HTR-8/SVneo (cell line): ENCODE measurements around the gene PITPNM1.
"Not testable (repeated sequence)": the region's sequence is repeated elsewhere in the genome, so short reads cannot be mapped to it uniquely, and the experiment has no call there.

ENCODE experiments used
- DNase-seq: peaks from one replicate; pipeline ENCODE4 v3.0.0; 2011; ENCODE audit warnings: low spot score, mixed read lengths; ENCODE audit not compliant: insufficient read length
- FAIRE-seq: peaks from 2 replicates; lab custom pipeline; 2011; peaks lifted over from hg19 to GRCh38; lab: Jason Lieb, UNC

The PITPNM1 gene

DNA sequence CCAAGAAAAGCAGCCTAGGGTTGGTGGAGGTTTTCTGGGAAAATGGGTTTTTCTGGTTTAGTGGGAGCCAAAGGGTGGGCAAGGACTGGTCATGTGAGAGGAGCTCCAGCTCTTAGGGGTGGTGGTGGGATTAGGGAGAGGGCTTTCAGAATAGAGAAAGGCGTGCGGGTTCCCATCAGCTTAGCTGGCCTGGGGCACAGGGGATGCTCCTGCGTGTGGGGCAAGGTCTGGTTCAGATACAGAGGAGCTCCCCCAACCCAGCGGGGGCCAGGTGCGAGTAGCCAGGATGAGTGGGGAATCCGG, 36.8 kb downstream of the PITPNM1 start:
- DNase-seq (no peak), FAIRE-seq (no peak)

DNA sequence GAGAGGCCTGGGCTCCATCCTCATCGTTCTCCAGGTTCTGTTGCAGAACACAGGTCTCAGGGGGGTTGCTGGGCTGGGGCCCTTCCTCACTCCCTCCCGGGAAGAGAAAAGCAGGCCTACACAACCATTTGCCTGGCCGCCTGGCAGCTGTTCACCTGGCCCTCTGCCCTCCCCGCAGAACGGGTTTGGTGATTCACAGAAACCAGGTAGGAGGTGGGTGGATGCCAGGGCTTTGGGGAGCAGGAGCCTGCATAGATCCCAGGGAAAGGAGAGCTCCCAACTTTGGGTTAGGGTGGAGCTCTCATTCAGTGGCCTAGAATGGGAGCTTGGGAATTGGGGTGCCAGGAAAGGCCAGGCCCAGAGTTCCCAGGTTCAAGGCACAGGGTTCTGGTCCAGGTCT, 37.1 kb downstream of the PITPNM1 start:
- no peak for FAIRE-seq
- DNase-seq = no peak

DNA sequence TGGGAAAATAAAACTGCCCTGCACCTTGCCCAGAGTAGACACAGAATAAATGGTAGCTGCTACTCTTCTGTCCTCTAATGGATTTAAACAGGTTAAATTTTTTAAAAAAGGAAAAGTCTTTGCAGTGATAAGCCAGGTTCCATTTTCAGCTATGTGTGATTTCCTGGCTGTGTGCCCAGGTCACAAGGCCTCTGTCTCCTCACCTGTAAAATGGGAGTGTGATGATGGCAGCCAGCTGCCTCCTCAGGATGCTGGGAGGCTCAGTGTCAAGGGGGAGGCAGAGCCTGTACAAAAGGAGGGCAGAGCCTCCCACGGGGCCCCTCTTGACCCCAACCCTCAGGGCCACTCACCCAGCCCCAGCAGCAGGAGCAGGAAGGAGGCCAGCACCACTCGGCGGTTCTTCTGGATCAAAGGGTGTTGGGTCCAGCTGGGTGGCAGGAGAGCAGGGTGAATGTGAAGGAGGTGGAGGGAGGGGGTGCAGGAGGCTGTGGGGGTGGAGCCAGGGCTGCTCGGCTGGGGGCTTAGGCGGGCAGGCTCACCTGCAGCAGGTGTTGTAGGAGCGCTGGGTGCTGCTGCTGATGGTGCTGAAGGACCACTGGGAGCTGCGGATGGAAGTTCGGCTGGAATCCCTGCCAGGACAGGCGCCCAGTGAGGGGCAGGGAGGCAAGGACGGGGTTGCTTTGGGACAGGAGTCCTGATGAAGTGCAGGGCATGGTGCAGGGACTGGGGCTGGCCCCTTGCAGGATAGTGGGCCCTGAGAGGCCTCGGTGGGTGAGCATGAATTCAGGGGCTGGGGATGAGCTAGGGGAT, 38.0 kb downstream of the PITPNM1 start:
- FAIRE-seq = no peak

DNA sequence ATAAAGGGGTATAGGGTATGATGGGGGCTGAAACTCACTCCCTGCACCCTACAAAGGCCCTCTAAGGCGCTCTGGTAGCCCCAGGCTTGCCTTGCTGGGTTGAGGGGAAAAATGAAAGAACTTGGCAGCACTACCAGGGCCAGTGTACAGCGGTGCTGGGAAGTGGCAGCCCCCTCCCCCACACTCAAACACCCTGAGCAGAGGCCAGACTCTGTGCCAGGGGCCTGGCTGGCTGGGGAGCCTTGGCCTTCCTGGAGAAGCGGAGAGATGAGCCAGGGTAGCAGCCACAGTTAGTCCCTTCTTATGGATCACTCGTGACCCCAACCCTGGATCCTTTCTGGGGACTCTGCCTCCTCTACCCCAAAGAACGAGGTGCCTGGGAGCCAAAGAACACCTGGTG, 38.8 kb downstream of the PITPNM1 start:
- DNase-seq (no peak), FAIRE-seq (no peak)

More for the DNA sequence above, 38.0 kb downstream of the PITPNM1 start:
- no peak for DNase-seq

DNA sequence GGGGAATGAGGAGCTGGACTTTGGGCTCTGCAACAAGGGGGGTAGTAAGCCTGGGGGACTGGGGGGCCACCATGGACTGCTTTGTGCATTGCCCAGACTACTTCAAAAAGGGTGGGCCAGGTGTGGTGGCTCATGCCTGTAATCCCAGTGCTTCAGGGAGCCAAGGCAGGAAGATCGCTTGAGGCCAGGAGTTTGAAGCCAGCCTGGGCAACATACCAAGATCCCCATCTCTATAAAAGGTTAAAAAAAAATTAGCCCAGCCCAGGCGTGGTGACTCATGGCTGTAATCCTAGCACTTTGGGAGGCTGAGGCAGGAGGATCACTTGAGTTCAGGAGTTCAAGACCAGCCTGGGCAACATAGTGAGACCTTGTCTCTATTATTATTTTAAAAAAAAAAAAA, 39.6 kb downstream of the PITPNM1 start:
- DNase-seq, FAIRE-seq: not testable (repeated sequence)

DNA sequence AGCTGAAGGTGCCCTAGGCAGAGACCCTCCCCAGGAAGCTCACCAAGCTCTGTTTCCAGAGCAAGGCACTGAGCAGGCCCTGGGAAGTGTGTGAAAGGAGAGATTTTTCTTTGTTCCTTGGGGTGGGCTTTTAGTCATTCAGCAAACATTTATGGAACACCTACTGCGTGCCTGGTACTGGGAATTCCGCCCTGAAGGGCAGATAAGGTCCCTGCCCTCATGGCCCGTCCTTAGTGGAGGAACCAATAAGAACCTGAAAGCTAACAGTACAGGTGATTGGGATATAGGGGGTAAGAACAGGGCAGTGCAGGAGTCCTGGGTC, 40.0 kb downstream of the PITPNM1 start:
- no peak for FAIRE-seq
- no peak for DNase-seq

DNA sequence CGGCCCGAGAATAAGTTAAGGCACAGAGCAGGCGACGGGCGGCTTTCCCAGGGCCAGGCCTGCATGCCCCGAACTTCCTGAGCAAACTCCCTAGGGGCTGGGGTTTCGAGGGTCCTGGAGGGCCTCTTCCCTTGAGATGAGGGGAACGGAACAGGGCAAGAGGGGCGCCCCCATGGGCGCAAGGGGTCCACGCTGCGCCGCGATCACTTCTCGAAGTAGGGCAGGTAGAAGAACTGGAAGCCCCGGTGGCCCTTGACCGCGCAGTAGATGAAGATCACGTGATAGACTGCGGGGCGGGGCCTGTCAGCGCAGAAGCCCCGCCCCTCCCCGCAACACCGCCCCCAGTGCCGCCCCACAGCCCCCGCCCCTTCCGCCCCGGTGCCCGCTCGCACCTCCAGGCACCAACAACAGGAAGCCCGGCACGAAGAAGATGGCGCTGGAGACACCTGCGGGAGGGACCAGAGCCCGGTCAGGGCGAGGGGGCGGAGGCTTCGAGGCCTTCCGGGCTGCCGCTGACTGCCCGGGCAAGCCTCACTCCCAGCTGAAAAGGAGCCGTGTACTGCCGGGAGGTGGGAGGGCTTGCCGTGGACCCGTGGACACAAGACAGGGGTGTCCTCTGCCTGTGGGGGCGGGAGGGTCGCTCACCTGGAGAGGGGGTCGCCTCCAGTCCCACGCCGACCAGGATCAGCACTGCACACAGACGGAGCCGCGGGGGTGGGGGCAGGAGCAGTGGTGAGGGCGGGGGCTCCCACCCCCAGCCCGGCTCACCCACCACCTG, 40.6 kb downstream of the PITPNM1 start:
- FAIRE-seq (peak; percentile 92), DNase-seq (peak; percentile 98)

DNA sequence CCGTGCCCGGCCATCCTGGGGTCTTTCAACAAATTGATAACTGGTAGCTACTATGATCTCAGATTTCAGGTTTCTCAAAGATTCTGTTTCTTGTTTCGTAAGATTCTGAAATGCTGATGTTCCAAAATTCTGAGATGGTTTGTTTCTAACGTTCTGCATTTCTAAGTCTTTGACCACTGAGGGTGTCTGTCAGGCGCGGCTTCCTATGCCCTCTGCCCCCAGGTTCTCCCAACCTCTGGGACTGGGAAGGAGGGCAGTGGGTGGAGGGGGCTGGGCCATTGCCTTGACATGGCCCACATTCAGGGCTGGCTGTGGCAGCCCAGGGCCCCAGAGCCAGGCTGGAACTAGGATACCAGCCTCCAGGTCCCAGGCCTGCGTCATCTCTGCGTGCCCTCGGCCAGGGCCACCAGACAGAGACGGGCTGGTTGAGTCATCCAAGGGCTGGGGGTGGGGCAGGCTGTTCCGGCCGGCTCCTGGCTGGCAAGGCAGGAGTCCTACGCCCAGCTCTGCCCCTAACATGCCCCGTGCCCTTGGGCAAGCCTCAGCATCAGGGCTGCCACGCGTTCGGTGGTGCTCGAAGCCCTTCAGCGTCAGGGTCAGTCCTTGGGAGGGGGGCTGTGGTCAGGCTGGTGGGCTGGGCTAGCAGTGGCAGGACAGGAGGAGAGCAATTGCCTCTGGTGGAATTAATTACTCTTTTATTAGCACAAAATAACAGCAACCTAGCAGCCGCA, 41.3 kb downstream of the PITPNM1 start:
- peak; percentile 56 for DNase-seq
- FAIRE-seq = peak; percentile 42

DNA sequence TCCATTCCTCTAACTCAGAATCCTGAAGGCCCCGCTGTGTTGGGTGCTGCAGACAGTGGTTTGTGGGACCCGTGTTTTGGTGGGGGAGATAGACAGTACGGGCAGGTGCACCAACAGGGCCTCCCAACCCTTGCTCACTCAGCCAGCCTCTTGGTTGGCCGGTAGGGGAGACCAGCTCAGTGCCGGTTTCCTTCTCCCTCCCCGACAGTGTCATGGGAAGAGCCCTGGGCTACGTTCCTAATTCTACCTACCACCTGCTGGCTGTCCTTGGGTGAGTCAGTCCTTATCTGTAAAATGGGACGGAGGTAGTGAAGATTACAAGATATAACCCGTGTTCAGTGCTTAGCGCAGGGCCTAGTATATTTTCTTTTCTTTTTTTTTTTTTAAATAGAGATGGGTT, 42.0 kb downstream of the PITPNM1 start:
- DNase-seq (no peak), FAIRE-seq (no peak)

DNA sequence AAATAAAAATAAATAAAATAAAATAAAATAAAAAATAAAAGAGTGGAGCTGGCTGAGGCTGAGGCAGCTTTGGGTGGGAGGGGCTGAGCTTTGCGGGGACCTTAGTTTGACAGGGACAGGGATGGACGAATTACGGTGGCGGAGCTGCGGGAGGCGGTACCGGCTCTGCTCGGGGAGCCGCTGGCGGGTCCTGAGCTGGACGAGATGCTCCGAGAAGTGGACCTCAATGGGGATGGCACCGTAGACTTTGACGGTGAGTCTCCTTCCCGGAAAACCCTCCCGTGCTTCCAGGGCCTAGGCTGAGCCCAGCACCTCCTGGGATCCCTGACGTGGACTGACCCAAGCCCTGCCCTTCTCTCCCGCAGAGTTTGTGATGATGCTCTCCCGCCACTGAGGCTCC, 46.9 kb downstream of the PITPNM1 start:
- FAIRE-seq (no peak), DNase-seq (no peak)

DNA sequence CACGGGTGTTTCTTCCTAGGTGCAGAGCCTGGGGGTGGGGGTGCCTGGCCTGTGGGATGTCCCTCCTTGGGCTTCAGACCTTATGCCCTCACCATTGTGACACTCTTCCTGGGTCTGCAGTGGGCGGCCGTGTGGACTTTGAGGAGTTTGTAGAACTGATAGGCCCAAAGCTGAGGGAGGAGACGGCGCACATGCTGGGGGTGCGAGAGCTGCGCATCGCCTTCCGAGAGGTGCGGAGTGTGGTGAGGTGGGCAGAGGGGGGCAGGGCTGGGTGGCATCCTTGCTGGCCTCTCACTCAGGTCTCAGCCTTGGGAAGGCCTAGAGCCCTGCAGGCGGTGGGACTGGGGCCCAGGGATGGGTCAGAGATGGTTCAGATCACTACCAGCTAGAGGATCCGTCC, 47.7 kb downstream of the PITPNM1 start:
- DNase-seq = no peak
- no peak for FAIRE-seq

DNA sequence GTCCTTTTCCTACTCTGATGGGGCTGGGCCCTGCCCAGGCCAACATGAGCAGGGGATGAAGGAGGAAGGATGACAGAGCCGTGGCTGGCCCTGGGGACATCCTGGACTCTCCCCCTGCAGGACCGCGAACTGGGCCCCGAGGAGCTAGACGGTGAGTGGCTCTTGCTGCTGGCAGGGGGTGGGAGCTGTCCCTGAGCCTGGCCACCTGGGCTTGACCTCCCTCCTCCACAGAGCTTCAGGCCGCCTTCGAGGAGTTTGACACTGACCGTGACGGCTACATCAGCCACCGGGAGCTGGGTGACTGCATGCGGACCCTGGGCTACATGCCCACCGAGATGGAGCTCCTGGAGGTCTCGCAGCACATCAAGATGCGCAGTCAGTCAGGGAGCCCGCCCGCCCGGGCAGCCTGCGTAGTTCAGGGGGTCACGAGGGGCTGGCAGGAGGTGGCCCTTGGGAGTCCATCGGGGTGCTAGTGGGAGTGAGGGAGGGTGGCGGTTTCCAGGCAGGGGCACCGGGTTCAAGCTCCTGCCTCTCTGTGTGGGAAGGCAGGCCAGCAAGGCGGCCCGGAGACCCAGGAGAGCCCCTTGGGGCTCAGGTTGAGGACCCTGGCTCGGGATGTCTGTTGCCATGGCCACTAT, 49.0 kb downstream of the PITPNM1 start:
- no peak for DNase-seq
- no peak for FAIRE-seq

DNA sequence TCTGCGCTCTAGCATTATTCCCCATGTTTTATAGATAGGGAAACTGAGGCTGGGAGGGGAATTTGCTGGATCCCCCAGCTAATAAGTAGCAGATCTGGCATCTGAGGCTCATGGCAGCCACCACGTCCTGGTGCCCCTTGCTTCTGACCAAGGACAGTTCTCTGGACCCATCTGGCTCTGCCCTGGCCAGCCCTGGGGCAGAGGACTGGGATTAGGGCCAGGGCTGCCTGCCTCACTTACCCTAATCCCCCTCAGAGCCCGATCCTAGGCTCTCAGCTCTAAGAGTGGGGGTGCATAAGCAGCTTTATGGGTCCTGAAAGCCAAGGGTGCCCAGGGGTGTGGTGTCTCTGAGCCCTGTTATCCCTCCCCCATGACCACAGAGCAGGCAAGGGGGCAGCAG, 50.1 kb downstream of the PITPNM1 start, which contains the start of gene CABP4:
Gene CABP4 (plus strand): TSS at position 301 of the 400 bp plus-strand sequence. CDS start 70 bp downstream, at position 371.
- DNase-seq (no peak), FAIRE-seq (no peak)

DNA sequence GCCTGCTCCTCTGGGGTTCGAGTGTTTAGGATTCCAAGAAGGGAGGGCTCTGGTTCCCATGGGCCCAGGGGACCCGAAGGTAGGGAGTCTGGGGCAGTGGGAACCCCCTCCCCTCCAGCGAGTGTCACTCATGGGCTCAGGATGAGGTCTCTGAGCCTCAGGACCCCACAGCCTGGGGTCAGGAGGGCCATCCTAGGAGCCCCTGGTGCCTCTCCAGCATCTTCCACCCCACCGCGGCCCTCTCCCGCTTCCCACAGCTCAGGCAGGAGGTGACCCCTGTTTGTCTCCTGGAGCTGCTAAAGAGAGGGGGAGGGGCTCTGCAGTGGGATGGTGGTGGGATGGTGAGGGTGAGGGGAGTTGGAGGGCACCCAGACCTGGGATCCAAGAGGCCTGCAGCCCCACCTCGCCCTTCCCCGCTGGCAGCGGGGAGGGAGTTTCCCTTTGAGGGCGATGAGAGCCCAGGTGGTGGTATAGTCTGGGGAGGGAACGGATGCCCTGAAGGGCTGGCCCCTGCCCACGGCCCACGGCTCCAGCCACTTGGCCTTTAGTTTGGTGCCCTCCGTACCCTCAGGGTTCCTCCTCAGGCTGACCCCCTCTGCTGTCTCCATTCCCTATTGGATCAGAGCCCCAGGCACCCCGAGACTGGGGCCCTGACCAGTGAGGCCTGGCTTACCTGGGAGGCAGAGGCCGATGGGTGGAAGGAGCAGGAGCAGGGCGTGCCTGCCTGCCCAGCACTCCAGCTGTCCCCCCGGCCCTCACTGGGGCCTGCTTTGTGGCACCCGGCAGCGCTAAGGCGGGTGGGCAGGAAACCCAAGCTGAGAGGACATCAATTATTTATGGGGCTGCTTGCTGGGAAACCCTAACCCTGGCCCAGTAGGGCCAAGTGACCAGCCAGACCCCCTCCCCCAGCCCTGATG, 51.1 kb downstream of the PITPNM1 start:
- FAIRE-seq = no peak
- DNase-seq = no peak

DNA sequence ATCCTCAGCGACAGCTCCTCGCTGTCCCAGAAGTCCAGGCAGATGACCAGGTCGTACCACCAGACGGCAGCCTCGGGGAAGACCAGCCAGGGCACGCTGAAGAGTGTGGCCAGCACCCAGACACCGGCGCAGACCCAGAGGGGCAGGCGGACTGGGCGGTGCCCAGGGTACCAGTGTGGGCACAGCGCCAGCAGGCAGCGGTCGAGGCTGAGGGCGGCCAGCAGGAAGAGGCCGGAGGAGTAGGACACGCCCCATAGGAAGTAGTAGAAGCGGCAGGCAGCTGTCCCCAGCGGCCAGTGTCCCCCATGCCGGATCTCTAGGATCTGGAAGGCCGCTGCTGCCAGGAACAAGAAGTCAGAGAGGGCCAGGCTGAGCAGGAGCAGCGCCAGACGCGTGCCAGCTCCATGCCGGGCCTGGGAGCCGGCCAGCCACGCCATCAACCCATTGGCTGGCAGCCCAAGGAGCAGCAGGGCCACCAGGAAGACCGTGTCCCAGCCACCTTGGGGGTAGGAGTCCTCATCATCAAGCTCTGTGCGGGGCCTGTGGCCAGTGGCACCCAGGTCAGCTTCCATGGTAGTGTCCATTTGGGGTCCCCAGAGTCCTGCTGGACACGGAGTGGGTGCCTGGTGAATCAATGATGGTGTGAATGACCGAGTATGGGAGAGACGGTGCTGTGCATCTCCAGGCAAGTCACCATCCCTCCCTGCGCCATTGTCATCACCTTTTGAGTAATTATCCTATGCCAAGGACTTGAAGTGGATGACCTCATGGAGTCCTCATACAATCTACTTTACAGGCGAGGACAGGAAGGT, 52.8 kb downstream of the PITPNM1 start, which contains the start of gene GPR152:
Gene GPR152 (minus strand): TSS at position 589 of the 812 bp plus-strand sequence. CDS start 5 bp downstream, at position 584.
- DNase-seq (no peak), FAIRE-seq (no peak)

DNA sequence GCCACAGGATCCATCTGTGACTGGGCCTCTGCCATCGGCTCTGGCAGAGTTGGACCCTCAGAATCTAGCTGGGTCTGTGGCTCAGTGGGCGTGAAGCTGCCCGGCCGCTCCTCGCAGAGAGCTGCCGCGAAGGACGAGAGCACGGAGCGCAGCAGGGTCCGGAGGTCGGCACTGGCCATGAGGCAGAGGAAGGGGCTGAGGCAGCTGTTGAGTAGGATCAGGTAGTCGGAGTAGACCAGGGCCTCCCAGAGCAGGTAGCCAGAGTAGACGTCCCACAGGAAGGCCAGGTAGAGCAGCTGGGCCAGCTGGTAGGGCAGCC, 53.5 kb downstream of the PITPNM1 start:
- FAIRE-seq = no peak
- DNase-seq = no peak

DNA sequence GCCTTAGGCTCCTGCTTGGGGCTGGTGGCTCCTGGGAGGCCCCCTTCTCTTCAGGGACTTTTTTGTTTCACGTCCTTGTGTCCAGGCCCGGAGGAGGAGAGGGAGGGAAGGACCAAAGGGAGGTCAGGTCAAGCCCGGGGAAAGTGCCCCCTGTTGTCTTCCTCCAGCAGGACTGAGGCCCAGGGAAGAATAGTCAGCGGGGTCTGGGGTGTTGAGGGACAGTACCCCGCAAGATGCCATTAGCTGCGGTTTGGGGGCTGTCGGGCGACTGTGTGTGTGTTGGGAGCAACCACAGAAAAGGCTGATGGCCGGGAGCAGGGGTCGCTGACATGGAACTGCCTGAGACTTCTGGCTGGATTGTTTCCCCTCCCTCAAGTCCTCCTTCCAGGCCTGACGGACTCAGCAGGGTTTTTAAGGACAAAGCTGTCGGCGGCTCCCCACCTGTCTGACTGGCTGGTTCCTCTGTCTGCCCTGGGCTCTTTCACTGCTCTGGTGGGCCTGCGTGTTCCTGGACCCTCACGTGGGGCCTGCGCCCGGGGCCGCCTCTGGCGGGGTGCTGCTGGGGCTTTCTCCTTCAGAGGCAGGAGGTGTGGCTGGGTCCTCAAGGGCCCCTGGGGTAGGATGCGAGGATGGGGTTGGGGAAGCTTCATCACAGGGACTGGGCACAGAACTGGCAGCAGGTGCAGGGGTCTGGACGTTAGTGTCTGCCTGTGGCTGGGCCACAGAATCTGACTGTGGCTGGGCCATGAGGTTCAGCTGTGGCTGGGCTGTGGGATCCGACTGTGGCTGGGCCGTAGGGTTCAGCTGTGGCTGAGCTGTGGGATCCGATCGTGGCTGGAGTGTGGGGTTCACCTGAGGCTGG, 54.1 kb downstream of the PITPNM1 start:
- FAIRE-seq (peak; percentile 40), DNase-seq (no peak)
